Activated T-cell treated with anti-CD3 and anti-CD28 coated beads for 24 hours (primary cell): ENCODE results near the gene KAT6B.
"Not testable (repeated sequence)": the region's sequence is repeated elsewhere in the genome, so short reads cannot be mapped to it uniquely, and the experiment has no call there.

Experiments used
- DNase-seq: peaks from one replicate; pipeline ENCODE4 v3.0.0-alpha.2; 2020; ENCODE audit warnings: low read depth

KAT6B gene

DNA sequence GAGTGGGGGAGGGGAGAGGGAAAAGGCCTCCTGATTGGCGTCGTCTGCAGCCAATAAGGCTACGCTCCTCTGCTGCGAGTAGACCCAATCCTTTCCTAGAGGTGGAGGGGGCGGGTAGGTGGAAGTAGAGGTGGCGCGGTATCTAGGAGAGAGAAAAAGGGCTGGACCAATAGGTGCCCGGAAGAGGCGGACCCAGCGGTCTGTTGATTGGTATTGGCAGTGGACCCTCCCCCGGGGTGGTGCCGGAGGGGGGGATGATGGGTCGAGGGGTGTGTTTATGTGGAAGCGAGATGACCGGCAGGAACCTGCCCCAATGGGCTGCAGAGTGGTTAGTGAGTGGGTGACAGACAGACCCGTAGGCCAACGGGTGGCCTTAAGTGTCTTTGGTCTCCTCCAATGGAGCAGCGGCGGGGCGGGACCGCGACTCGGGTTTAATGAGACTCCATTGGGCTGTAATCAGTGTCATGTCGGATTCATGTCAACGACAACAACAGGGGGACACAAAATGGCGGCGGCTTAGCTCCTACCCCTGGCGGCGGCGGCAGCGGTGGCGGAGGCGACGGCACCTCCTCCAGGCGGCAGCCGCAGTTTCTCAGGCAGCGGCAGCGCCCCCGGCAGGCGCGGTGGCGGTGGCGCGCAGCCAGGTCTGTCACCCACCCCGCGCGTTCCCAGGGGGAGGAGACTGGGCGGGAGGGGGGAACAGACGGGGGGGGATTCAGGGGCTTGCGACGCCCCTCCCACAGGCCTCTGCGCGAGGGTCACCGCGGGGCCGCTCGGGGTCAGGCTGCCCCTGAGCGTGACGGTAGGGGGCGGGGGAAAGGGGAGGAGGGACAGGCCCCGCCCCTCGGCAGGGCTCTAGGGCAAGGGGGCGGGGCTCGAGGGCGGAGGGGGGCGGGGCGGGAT, at the start of gene KAT6B:
KAT6B (plus strand) TSS at position 459 of the 903 bp plus-strand sequence. CDS start 16,258 bp downstream, outside the sequence.
- peak; percentile 100 for DNase-seq

DNA sequence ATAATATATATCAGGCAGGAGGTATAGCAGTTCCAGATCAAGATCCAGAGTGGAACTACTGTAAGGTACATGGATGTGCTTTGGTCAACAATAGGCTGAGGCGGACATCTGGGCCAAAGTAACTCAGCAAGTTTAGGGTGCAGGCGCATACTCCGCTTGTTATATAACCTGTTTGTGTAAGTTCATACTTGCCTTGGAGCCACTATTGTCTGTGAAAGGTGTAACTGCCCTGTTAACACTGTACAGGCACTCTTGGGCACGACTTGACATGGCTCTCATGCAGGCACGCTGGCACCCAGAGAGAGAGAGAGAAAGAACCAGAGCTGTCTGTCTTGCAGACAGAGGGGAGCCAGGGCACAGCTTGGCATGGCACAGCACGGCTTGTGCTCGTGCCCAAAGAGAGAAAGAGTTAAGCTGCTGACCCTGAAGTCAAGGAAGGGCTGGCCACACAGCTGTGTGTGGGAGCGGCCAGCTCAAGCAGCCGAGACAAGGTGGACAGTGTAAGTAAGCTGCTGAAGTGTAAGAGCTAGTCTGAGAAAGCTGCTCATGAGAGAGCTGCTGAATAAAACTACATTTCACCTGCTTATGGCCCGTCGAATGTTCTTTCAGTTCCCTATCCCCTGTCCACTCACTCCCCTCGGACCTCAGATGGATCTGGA, 47.8 kb upstream of the KAT6B start:
- no peak for DNase-seq

DNA sequence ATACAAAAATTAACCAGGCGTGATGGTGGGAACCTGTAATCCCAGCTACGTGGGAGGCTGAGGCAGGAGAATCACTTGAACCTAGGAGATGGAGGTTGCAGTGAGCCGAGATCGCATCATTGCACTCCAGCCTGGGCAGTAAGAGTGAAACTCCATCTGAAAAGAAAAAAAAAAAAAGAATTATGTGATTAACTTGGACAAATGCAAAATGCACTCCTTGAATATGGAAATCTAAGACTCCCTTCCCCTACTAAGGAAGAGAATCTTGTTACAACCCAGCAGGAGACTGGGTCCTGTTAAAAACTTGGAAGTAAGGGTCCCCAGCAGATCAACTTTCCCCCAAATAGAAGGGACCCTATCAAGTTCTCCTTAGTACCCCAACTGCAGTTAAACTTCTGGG, 44.5 kb upstream of the KAT6B start:
- DNase-seq: not testable (repeated sequence)

DNA sequence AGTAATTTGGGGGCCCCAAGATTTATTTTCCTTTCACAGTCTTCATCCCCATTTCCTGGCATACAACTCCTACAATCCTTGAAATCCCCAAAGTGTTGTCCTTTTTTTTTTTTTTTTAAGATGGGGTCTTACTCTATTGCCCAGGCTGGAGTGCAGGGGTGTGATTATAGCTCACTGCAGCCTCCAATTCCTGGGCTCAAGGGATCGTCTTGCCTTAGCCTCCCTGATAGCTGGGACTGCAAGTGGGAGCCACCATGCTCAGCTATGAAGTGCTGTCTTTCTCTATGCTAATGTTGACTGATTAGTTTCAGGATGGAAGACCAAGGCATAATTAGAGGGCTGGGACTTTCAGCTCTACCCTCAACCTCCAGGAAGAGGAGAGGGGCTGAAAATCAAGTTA, 41.9 kb upstream of the KAT6B start:
- DNase-seq: no peak

DNA sequence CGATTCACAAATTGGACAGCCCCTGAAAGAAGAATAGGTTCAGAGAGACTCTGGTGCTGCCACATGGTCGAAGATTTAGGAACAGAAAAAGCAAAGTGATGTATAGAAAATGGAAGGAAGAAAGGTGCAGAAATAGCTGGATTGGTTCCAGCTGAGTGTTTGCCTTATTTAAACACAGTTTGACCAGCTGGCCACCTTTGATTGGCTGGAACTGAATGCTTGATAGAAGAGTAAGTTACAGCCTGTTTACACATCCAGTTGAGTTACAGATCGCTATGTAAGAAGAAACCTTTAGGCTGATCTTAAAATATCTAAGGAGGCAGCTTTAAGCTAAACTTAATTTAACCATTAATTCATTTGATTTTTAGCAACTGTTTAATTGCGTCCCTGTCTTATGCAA, 40.3 kb upstream of the KAT6B start:
- DNase-seq: no peak

DNA sequence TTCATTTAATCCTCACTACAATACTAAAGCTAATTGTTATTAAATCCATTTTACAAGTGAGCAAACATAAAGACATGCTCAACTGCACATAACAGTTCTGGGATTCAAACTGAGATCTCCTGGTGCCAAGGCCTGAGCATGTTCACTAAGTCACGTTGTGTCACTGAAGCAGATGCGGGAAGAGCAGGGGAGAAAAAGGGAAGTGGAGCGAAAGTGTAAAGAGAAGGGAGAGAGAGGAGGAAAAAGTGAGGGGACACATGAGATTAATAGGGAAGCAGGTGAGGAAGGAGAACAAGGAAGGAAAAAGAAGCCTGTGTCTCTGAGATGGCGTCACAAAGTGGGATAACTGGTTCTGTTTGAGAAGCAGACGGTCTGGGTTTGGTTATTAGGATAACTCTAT, 38.9 kb upstream of the KAT6B start:
- DNase-seq: no peak

DNA sequence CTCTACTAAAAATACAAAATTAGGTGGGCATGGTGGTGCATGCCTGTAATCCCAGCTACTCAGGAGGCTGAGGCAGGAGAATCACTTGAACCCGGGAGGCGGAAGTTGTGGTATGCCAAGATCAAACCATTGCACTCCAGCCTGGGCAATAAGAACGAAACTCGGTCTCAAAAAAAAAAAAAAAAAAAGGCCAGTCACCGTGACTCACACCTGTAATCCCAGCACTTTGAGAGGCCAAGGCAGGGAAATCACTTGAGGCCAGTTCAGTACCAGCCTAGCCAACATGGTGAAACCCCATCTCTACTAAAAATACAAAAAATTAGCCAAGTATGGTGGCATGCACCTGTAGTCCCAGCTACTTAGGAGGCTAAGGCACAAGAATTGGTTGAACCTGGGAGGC, 34.4 kb upstream of the KAT6B start:
- not testable (repeated sequence) for DNase-seq

- DNase-seq: no peak
These were observed 33.7 kb upstream of the KAT6B start for GRCh38 chr10:74792726-74793125.

DNA sequence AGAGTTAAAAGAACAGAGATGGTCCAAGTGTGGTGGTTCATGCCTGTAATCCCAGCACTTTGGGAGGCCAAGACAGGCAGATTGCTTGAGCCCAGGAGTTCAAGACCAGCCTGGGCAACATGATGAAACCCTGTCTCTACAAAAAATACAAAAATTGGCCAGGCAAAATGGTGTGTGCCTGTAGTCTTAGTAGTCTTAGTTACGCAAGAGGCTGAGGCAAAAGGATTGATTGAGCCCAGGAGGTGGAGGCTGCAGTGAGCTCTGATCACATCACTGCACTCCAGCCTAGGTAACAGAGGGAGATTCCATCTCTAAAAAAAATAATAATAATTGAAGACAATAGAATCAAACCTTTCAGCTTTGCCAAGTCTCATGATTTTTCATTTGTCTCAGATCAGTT, 33.2 kb upstream of the KAT6B start:
- not testable (repeated sequence) for DNase-seq

- DNase-seq: no peak
These were observed 31.9 kb upstream of the KAT6B start for GRCh38 chr10:74794531-74794930.

DNA sequence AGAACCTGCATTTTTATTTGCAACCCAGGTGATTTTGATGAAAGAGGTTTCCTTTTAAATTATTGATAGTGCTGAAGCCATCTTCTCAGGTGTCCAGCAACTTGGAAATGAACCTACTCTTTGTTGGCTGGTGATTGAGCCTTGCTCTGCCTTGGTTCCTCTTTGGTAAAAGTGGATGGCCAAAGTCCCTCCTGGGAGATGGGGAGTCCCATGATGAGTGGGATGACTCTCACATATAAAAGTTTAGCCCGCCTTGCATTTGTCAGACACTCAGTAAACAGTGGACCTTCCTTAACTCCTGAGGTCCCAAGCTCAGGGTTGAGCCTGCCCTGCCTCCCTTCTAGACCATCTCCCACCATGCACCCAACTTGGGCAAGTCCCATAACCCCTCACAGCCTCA, 28.9 kb upstream of the KAT6B start:
- DNase-seq: no peak

DNA sequence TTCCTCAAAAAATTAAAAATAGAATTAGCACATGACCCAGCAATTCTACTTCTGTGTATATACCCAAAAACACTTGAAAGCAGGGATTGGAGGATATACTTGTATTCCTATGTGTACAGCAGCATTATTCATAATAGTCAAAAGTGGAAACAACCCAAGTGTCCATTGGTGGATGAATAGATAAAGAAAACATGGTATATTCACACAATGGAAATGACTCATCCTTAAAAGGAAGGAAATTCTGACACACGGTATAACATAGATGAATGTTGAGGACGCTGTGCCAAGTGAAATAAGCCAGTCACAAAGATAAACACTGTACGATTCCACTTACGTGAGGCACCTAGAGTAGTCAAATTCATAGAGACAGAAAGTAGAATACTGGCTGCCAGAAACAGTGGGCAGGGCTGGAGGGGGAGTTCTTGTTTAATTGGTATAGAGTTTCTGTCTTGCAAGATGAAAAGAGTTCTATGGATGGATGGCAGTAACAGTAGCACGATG, 26.6 kb upstream of the KAT6B start:
- no peak for DNase-seq

DNA sequence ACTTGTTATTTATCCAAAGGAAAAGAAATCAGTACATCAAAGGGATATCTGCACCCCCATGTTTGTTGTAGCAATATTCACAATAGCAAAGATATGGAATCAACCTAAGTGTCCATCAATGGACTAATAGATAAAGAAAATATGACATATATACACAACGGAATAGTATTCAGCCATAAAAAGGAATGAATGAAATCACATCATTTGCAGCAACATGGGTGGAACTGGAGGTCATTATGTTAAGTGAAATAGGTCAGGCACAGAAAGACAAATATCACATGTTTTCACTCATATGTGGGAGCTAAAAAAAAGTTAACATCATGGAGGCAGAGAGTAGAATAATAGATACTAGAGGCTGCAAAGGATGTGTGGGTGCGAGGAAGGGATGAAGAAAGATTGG, 25.0 kb upstream of the KAT6B start:
- no peak for DNase-seq

GRCh38 chr10:74808501-74808900, 17.9 kb upstream of the KAT6B start:
- no peak for DNase-seq

- DNase-seq: no peak
These were observed 16.3 kb upstream of the KAT6B start for GRCh38 chr10:74810087-74810486.

DNA sequence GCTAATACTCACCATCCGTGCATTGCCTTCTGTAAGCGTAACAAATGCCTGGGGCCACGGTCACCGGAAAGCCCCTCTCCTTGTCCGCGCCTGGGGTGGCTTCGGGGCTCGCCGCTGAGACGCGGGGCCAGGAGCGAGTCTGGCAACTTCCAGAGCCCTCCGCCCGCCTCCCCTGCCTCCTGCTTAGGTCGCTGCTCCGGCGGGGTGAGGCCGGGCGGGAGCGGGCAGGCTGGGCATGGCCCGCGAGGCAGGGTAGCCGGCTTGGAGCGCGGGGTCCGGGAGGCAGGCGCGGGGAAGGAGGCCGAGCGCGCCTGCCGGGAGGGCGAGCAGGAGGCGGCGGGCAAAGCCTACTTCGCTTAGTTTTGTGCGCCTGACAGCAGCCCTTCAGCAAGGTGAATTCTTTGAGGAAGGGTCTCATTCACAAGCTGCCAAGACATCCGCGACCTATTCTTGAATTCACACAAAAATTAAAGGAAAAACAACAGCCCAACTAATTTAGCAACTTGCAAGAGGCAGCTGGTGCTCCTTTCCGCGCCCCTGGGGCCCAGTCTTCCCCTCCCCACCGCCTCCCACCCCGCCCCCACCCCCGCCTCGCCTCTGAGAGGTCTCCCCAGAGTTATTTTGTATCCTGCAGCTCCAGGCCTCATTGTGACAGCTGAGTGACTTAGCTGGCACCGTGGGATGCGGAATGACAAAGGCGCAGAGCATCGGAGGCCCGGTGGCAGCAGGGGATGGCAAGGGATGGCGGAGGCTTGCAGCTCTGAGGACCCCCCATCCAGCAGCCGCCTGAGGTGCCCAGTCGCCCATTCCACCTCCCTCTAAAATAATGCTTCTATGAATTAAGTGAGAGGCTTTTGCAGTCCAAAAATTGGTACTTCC, 12.8 kb upstream of the KAT6B start:
- no peak for DNase-seq

- DNase-seq: no peak
These were observed 11.6 kb upstream of the KAT6B start for GRCh38 chr10:74814797-74815196.

GRCh38 chr10:74816824-74817498, 9.4 kb upstream of the KAT6B start:
- no peak for DNase-seq

DNA sequence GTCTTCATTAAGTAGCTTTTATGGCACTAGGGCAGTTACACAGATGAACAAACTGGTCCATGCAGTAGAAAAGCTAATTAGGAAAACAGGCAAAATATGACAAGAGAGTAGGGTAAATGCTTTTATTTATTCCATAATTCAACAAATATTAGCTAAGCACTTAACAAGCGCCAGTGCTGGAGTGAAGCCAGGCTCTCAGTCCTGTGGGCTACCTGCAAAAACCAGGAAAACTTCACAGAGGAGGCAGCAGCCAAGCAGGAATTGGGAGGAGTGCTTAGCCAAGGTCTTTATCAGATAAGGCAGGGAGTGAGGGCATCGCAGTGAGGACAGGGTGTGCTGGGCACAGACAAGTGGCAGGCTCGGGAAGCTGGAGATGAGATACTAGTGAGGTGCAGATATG, 4.9 kb upstream of the KAT6B start:
- no peak for DNase-seq

DNA sequence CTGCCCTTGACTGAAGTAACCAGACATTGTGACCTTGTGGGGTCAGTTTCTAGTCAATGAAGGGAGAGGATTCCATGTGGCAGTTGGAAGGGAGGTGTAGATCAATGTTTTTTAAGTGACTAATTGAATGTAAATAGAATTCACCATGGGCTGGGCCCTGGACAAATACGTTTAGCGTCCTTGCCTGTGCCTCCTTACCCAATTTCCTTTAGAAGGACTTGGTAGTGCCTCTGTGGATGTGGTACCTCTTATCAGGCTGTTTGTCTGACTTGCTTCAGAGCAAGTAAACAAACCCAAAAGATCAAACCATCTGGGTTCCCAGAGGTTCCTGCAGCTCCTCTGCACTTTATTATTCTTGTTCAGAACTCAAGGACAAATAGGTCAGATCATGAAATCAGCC, 4.3 kb upstream of the KAT6B start:
- DNase-seq: no peak

- no peak for DNase-seq
These were observed 3.8 kb upstream of the KAT6B start for GRCh38 chr10:74822521-74823089.
